ENCODE results near the gene HEMK1. TPM values are rescaled to one million over a fixed set of nuclear protein-coding genes. Genes with fewer than 3 reads are reported as not detected.

HEMK1 gene
- total and polyA plus RNA-seq, 2 donors (not counting 3 experiments of a cell fraction or from before 2014, with no cell fraction given), result 14.2 to 15.2 TPM

GRCh38 chr3:50572158-50572557 is 2.8 kb downstream of the HEMK1 start:
- Histone ChIP-seq H3K4me3 (replicated peaks in 1 of 3; ENCODE audit: insufficient read depth in 1 of 3, low read depth in 1 of 3, low read length in 3 of 3) (no peak overlapping the region), H4K20me1 (replicated peaks; ENCODE audit: control insufficient read depth, extremely low read depth, insufficient read depth, low read length) (no peaks in the 10 kb centered on the region), H3K9me3 (replicated peaks; ENCODE audit: control insufficient read depth, insufficient read depth, low read length) (no peaks in the 10 kb centered on the region), H3K79me2 (ENCODE audit: control insufficient read depth, insufficient read depth, low read length) (no peaks in the 10 kb centered on the region), H3K27me3 (ENCODE audit: control insufficient read depth in 2 of 2, insufficient read depth in 2 of 2, low read length in 2 of 2) (no peaks in the 10 kb centered on the region), H3K9ac (replicated peaks; ENCODE audit: extremely low read depth, insufficient read depth, low read length) (no peak overlapping the region), H3K36me3 (ENCODE audit: control insufficient read depth in 2 of 2, extremely low read depth in 1 of 2, insufficient read depth in 2 of 2, low read length in 2 of 2) (peaks cover 0 to 2% of the 10 kb centered on the region in 2 experiments), H3K9me1 (replicated peaks; ENCODE audit: control insufficient read depth, extremely low read depth, insufficient read depth, low read length) (no peaks in the 10 kb centered on the region), H2AFZ (ENCODE audit: low read depth, low read length) (no peak overlapping the region), H3K4me1 (ENCODE audit: control insufficient read depth, extremely low read depth, insufficient read depth, low read length) (peaks cover 10% of the 10 kb centered on the region), H3K27ac (ENCODE audit: insufficient read depth, low read depth, low read length) (no peak overlapping the region), H3K4me2 (ENCODE audit: insufficient read depth, low read length) (no peak overlapping the region)
- TF ChIP-seq EZH2 (IDR thresholded peaks at IDR 0.05; ENCODE audit: borderline replicate concordance, low read depth, low read length, severe bottlenecking) (no peak), FOS (IDR thresholded peaks at IDR 0.05; ENCODE audit: borderline replicate concordance, insufficient read depth, low read length) (no peak), MYC (IDR thresholded peaks at IDR 0.05; ENCODE audit: low read depth, low read length) (no peak), POLR2A (IDR thresholded peaks at IDR 0.05; ENCODE audit: low read depth, low read length) (no peak), CTCF (IDR thresholded peaks at IDR 0.05; ENCODE audit: extremely low read depth in 1 of 2, insufficient read depth in 1 of 2, low read depth in 1 of 2, low read length in 2 of 2) (peak; percentile 82 to 92), GATA2 (IDR thresholded peaks at IDR 0.05; ENCODE audit: insufficient read depth, insufficient read length, low read depth, low read length) (no peak), POLR2AphosphoS5 (IDR thresholded peaks at IDR 0.05; ENCODE audit: insufficient read depth, low read depth, low read length) (no peak), JUN (IDR thresholded peaks at IDR 0.05; ENCODE audit: borderline replicate concordance, insufficient read depth, insufficient read length, low read depth) (no peak), MAX (IDR thresholded peaks at IDR 0.05; ENCODE audit: insufficient read depth, insufficient read length) (no peak)
- dilution Hi-C loops (cut with MboI; ENCODE audit: extremely low pct_ligation_motif_present, low sequenced_read_pairs), result no loop called here
- FAIRE-seq, result peak; percentile 74
- no TSS peak for BruUV-seq (replicated peaks)
- DNase-seq (ENCODE audit: low read depth, low spot score), result peak; percentile 69
- ChIA-PET CTCF (interaction anchor here (1.1 to 6.0 kb wide), 9 partner anchors 14 to 825 kb away, joined by 3 to 105 read pairs (median 6); partner anchors contain the start of genes CISH and MAPKAPK3), POLR2A (no interaction called here)
- intact Hi-C loops (cut with micrococcal nuclease), result loop anchor here (1.0 kb wide), 3 partner anchors 29 to 80 kb away; no protein-coding TSS in a partner anchor
